GM23338 (cell line): Measurements from ENCODE around the gene ZC3H13. TPM values are rescaled to one million over a fixed set of nuclear protein-coding genes. Genes with fewer than 3 reads are reported as not detected.

Experiments used
- ATAC-seq: fragments of 200-7000 bp; cut with Tn5 transposase; 3 replicates; pipeline ENCODE4 v1.9.1; 2020
- DNase-seq: peaks from one replicate; pipeline ENCODE4 v3.0.0-alpha.2; 2015; ENCODE audit warnings: low spot score
- H2AFZ ChIP-seq: fragments of 200-600 bp; sonication (generic); 2 replicates; pipeline ENCODE4 v1.8.0; 2016; ENCODE audit warnings: antibody characterized with exemption, mild to moderate bottlenecking, moderate library complexity
- H3F3A ChIP-seq: fragments of 200-600 bp; sonication (generic); replicated peaks from 2 replicates; pipeline ENCODE4 v1.8.0; 2017; ENCODE audit warnings: antibody characterized with exemption, mixed run types, low read depth
- H3K27ac ChIP-seq: fragments of 200-600 bp; sonication (generic); 2 replicates; pipeline ENCODE4 v1.6.1; 2016; ENCODE audit warnings: low read depth
- H3K27me3 ChIP-seq: fragments of 200-600 bp; sonication (generic); 2 replicates; pipeline ENCODE4 v1.8.0; 2016; ENCODE audit warnings: mild to moderate bottlenecking, mixed run types, moderate library complexity; ENCODE audit not compliant: insufficient read depth
- H3K36me3 ChIP-seq: fragments of 200-600 bp; sonication (generic); 2 replicates; pipeline ENCODE4 v1.8.0; 2016; ENCODE audit warnings: mild to moderate bottlenecking; ENCODE audit not compliant: insufficient read depth
- H3K4me1 ChIP-seq: fragments of 200-600 bp; sonication (generic); 2 replicates; pipeline ENCODE4 v1.8.0; 2016; ENCODE audit warnings: mild to moderate bottlenecking, moderate library complexity; ENCODE audit not compliant: insufficient read depth
- H3K4me2 ChIP-seq: fragments of 200-600 bp; sonication (generic); 2 replicates; pipeline ENCODE4 v1.7.1; 2017; ENCODE audit warnings: mixed run types
- H3K4me3 ChIP-seq: fragments of 200-600 bp; sonication (generic); 2 replicates; pipeline ENCODE4 v1.6.1; 2016; ENCODE audit warnings: mixed run types
- H3K79me2 ChIP-seq: fragments of 200-600 bp; sonication (generic); replicated peaks from 2 replicates; pipeline ENCODE4 v1.8.0; 2017; ENCODE audit warnings: mild to moderate bottlenecking; ENCODE audit not compliant: insufficient read depth
- H3K9me2 ChIP-seq: fragments of 200-600 bp; sonication (generic); 2 replicates; pipeline ENCODE4 v1.8.0; 2017; ENCODE audit not compliant: insufficient read depth
- H4K20me1 ChIP-seq: fragments of 200-600 bp; sonication (generic); replicated peaks from 2 replicates; pipeline ENCODE4 v1.8.0; 2017; ENCODE audit warnings: mild to moderate bottlenecking; ENCODE audit not compliant: insufficient read depth
- H3K27ac Mint-ChIP-seq: 2 replicates; pipeline ENCODE4 v1.8.0; 2020; ENCODE audit warnings: inconsistent platforms, mild to moderate bottlenecking, moderate library complexity, mixed read lengths
- H3K27me3 Mint-ChIP-seq: 3 replicates; pipeline ENCODE4 v1.8.0; 2022; ENCODE audit warnings: low read depth, mild to moderate bottlenecking, moderate library complexity, mixed read lengths, inconsistent platforms; ENCODE audit not compliant: insufficient read depth, poor library complexity
- H3K36me3 Mint-ChIP-seq: 3 replicates; pipeline ENCODE4 v1.8.0; 2021; ENCODE audit warnings: low read depth, mild to moderate bottlenecking, inconsistent platforms, moderate library complexity, mixed read lengths
- H3K4me1 Mint-ChIP-seq: 3 replicates; pipeline ENCODE4 v1.8.0; 2020; ENCODE audit warnings: mild to moderate bottlenecking, inconsistent platforms, mixed read lengths
- H3K4me3 Mint-ChIP-seq: 3 replicates; pipeline ENCODE4 v1.8.0; 2021; ENCODE audit warnings: moderate library complexity, mild to moderate bottlenecking, inconsistent platforms, mixed read lengths
- H3K9me3 Mint-ChIP-seq: 3 replicates; pipeline ENCODE4 v1.8.0; 2020; ENCODE audit warnings: moderate library complexity, mild to moderate bottlenecking, inconsistent platforms, mixed read lengths
- CREB1 ChIP-seq: fragments of 250-450 bp; sonication (Bioruptor Pico); IDR thresholded peaks from 2 replicates; pipeline ENCODE4 v1.5.0; 2020; ENCODE audit warnings: low read depth, mild to moderate bottlenecking, moderate library complexity
- CTCF ChIP-seq, 2 experiments: fragments of 200-600 bp in 1 of 2; sonication (generic) in 1 of 2; conservative IDR thresholded peaks; 2 replicates each; pipeline versions ENCODE4 v1.5.1 to v1.6.1; 2016 to 2017; ENCODE audit warnings: antibody characterized with exemption in 2 of 2, low read depth in 2 of 2, mild to moderate bottlenecking in 2 of 2, moderate library complexity in 1 of 2
- ETS1 ChIP-seq: IDR thresholded peaks from 2 replicates; pipeline ENCODE4 v1.6.1; 2016; ENCODE audit warnings: antibody characterized with exemption
- EZH2 ChIP-seq: fragments of 200-600 bp; sonication (generic); IDR thresholded peaks from one replicate; pipeline ENCODE4 v1.8.0; 2017; ENCODE audit warnings: antibody characterized with exemption, mild to moderate bottlenecking, low read depth; ENCODE audit not compliant: unreplicated experiment
- EZH2phosphoT487 ChIP-seq: fragments of 200-600 bp; sonication (generic); IDR thresholded peaks from one replicate; pipeline ENCODE4 v1.8.1; 2018; ENCODE audit warnings: antibody characterized with exemption; ENCODE audit not compliant: unreplicated experiment
- JUNB ChIP-seq: IDR thresholded peaks from one replicate; pipeline ENCODE4 v1.6.1; 2016; ENCODE audit warnings: antibody characterized with exemption; ENCODE audit not compliant: unreplicated experiment
- NANOG ChIP-seq: IDR thresholded peaks from 2 replicates; pipeline ENCODE4 v1.6.1; 2016; ENCODE audit warnings: antibody characterized with exemption, borderline replicate concordance
- REST ChIP-seq: IDR thresholded peaks from one replicate; pipeline ENCODE4 v1.6.1; 2018; ENCODE audit warnings: antibody characterized with exemption; ENCODE audit not compliant: unreplicated experiment
- STAT1 ChIP-seq: IDR thresholded peaks from one replicate; pipeline ENCODE4 v1.6.1; 2016; ENCODE audit warnings: antibody characterized with exemption; ENCODE audit not compliant: unreplicated experiment
- ZNF331 ChIP-seq: fragments of 250-450 bp; sonication (Bioruptor Pico); IDR thresholded peaks from 2 replicates; pipeline ENCODE4 v1.5.0; 2020; ENCODE audit warnings: low read depth, mild to moderate bottlenecking, moderate library complexity
- polyA plus RNA-seq: library from polyadenylated mRNA; unstranded; fragments of >200 nt; fragmentation: Nextera tagmentation; extraction: Ambion mirVana; gene quantifications from 2 replicates; pipeline ENCODE4 v1.2.1, GENCODE V29; 2016
- total RNA-seq: library from RNA; depleted of rRNA; stranded (reverse); fragments of >200 nt; shearing (Covaris generic); gene quantifications from 2 replicates; pipeline ENCODE4 v1.2.3, GENCODE V29; 2014

ZC3H13 gene
- total and polyA plus RNA-seq, 2 experiments from 2014 or later = 39.6 to 125 TPM

GRCh38 chr13:45943120-45943519 is 109.4 kb downstream of the ZC3H13 start (continued):
- TF ChIP-seq REST = no peak
- TF ChIP-seq ZNF331 = no peak
- TF ChIP-seq EZH2phosphoT487 = no peak
- no peak for TF ChIP-seq STAT1
- TF ChIP-seq CTCF (conservative IDR thresholded peaks at IDR 0.05; ENCODE audit: low read depth in 2 of 2) = no peak
- no peak for TF ChIP-seq JUNB
- no peak for TF ChIP-seq EZH2

- no peak overlapping the region for H3K4me3 Mint-ChIP-seq
- no peaks in the 10 kb centered on the region for H3K9me3 Mint-ChIP-seq
- Histone ChIP-seq H3K27ac (no peak overlapping the region), H3K36me3 (no peaks in the 10 kb centered on the region), H3K4me1 (no peaks in the 10 kb centered on the region), H2AFZ (no peak overlapping the region), H4K20me1 (no peaks in the 10 kb centered on the region), H3K4me3 (no peak overlapping the region), H3K9me2 (no peaks in the 10 kb centered on the region), H3K4me2 (no peak overlapping the region), H3K27me3 (no peaks in the 10 kb centered on the region), H3F3A (no peaks in the 10 kb centered on the region), H3K79me2 (no peaks in the 10 kb centered on the region)
- no peaks in the 10 kb centered on the region for H3K4me1 Mint-ChIP-seq
- DNase-seq (peak; percentile 11), ATAC-seq (peak; percentile 48)
- no peak overlapping the region for H3K27ac Mint-ChIP-seq
- H3K36me3 Mint-ChIP-seq = no peaks in the 10 kb centered on the region
- peaks cover 1% of the 10 kb centered on the region for H3K27me3 Mint-ChIP-seq
- TF ChIP-seq ETS1 = no peak
- no peak for TF ChIP-seq STAT1
- no peak for TF ChIP-seq EZH2
- no peak for TF ChIP-seq CTCF (conservative IDR thresholded peaks at IDR 0.05; ENCODE audit: low read depth in 2 of 2)
- no peak for TF ChIP-seq NANOG
- TF ChIP-seq EZH2phosphoT487 = no peak
- no peak for TF ChIP-seq CREB1 (CRISPR knock-in tag)
Measured at GRCh38 chr13:45941261-45941660, 111.3 kb downstream of the ZC3H13 start.
